ENCODE data around the gene ZFYVE19. TPM values are rescaled to one million over a fixed set of nuclear protein-coding genes. Genes with fewer than 3 reads are reported as not detected.
"Not testable (repeated sequence)": the region's sequence is repeated elsewhere in the genome, so short reads cannot be mapped to it uniquely, and the experiment has no call there.

ZFYVE19 gene
- total RNA-seq, 1 donor, result 17.3 TPM

DNA sequence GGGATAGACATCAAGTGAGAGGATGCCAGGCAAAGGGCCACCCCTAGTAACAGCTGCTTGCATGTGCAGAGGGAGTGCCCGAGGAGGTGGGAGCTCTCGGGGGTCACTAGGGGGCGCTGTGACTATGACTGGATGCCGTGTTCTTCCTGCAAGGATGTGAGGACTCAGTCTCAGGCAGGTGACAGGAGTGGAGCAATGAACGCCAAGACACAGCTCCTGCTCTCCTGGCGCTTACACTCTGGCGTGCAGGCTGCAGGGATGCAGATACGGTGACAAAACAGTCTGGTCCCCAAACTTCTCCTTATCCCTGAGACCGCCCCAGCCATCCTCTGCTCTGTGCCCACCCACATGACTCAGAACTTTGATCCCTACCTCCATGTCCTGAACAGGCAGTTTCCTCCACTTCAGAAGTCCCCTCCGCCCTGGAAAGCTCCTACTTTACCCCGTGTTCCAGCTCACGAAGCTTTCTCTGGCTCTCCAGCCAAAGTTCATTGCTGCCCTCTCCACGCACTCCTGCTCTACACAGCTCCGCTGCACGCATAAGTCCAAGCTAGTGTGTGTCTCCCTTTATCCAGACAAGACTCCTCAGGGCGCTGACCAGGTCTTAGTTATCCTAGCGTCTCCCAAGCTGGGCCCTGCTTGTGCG lies 52.4 kb downstream of the ZFYVE19 start:
- DNase-seq (ENCODE audit: low read depth), result peak; percentile 80
- TF ChIP-seq, protein P1, sequence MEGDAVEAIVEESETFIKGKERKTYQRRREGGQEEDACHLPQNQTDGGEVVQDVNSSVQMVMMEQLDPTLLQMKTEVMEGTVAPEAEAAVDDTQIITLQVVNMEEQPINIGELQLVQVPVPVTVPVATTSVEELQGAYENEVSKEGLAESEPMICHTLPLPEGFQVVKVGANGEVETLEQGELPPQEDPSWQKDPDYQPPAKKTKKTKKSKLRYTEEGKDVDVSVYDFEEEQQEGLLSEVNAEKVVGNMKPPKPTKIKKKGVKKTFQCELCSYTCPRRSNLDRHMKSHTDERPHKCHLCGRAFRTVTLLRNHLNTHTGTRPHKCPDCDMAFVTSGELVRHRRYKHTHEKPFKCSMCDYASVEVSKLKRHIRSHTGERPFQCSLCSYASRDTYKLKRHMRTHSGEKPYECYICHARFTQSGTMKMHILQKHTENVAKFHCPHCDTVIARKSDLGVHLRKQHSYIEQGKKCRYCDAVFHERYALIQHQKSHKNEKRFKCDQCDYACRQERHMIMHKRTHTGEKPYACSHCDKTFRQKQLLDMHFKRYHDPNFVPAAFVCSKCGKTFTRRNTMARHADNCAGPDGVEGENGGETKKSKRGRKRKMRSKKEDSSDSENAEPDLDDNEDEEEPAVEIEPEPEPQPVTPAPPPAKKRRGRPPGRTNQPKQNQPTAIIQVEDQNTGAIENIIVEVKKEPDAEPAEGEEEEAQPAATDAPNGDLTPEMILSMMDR (IDR thresholded peaks at IDR 0.05; ENCODE audit: insufficient read depth, low read depth, low read length), result peak; percentile 93
- H3K4me3 ChIP-seq (ENCODE audit: low read depth, low read length), result no peak overlapping the region

DNA sequence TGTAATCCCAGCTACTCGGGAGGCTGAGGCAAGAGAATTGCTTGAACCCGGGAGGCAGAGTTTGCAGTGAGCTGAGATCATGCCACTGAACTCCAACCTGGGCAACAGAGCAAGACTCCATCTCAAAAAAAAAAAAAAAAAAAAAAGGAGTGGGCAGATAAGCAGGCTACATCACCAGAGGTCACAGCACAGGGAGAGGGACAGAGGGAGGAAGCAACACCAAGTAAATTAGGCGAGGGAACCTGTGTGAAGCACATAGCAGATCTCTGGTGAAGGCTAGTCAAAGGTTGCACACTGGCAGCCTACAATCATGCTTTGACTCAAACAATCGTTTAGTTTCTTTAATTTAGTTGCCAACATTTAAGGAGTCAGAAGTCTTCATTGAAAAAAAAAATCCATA lies 54.3 kb downstream of the ZFYVE19 start:
- not testable (repeated sequence) for H3K4me3 ChIP-seq (ENCODE audit: low read depth, low read length); DNase-seq (ENCODE audit: low read depth)

DNA sequence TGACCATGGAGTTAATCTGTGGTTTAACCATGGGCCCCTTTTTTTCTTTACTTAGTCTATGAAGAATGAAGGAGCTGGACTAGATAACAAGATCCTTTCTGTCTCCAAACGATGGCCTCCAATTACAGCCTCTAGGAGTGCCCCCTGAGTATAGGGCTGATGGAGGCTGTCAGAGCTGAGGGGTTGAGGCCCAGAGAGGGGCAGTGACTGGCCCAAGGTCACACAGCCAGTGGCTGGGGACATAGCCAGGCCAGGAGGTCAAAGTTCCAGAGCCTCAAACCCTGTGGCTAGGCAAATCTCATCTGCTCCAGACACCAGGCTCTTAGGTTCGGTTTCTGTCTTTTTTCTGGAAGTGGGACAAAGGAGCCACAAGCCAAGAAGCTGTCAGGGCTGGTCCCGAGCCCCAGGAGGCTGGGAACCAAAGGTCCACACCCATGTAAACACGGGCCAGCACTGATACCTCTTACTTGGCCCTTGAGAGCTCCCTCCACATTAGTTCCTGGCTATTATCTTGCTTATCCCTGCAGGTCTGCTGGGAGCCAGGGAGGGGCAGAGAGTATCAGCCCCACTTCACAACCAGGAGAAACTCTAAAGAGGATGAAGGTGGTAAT lies 56.9 kb downstream of the ZFYVE19 start:
- H3K4me3 ChIP-seq (ENCODE audit: low read depth, low read length), result no peak overlapping the region
- TF ChIP-seq, protein P1 (IDR thresholded peaks at IDR 0.05; ENCODE audit: insufficient read depth, low read depth, low read length), result no peak
- no peak for DNase-seq (ENCODE audit: low read depth)

Small RNAs within 50 kb of the gene (small RNA-seq; reads per million reads assigned to genes)
- not detected for gene SUMO2P15

Other genes starting within 250 kb of the ZFYVE19 start
- 11.9 and 20.7 TPM in 2 replicates for gene CCDC32, start 242.0 kb upstream of the ZFYVE19 start, total RNA-seq
- 11.2 and 11.9 TPM in 2 replicates for gene RPUSD2, start 237.8 kb upstream of the ZFYVE19 start, total RNA-seq
- gene KNL1, start 212.8 kb upstream of the ZFYVE19 start, total RNA-seq, result 12.9 and 22.9 TPM in 2 replicates
- 3.5 and 4.2 TPM in 2 replicates for gene RAD51, start 111.9 kb upstream of the ZFYVE19 start, total RNA-seq
- gene RMDN3, start 51.8 kb upstream of the ZFYVE19 start, total RNA-seq, result 17.3 and 17.4 TPM in 2 replicates
- 2.6 and 2.9 TPM in 2 replicates for gene GCHFR, start 43.0 kb upstream of the ZFYVE19 start, total RNA-seq
- gene C15orf62, start 37.1 kb upstream of the ZFYVE19 start, total RNA-seq, result under 0.01 TPM in 1 of 2 replicates, not detected in the other
- 24.5 and 30.7 TPM in 2 replicates for gene DNAJC17, start 384 bp downstream of the ZFYVE19 start, total RNA-seq
- not detected in 2 replicates for gene PPP1R14D, start 21.6 kb downstream of the ZFYVE19 start, total RNA-seq
- gene SPINT1, start 37.0 kb downstream of the ZFYVE19 start, total RNA-seq, result 0.32 and 0.43 TPM in 2 replicates
- under 0.01 TPM in 1 of 2 replicates, not detected in the other for gene RHOV, start 67.1 kb downstream of the ZFYVE19 start, total RNA-seq
- 48.8 and 62.2 TPM in 2 replicates for gene VPS18, start 87.4 kb downstream of the ZFYVE19 start, total RNA-seq
- 5.5 and 6.0 TPM in 2 replicates for gene DLL4, start 122.3 kb downstream of the ZFYVE19 start, total RNA-seq
- 13.4 and 62.2 TPM in 2 replicates for gene CHAC1, start 146.4 kb downstream of the ZFYVE19 start, total RNA-seq

Measured in fibroblast of villous mesenchyme (primary cell).